Measurements from ENCODE around the gene PARVA. TPM values are rescaled to one million over a fixed set of nuclear protein-coding genes. Genes with fewer than 3 reads are reported as not detected.

Gene PARVA
- total RNA-seq, 3 donors from 2014 or later: 55.7 to 191 (median 57.1) TPM

DNA sequence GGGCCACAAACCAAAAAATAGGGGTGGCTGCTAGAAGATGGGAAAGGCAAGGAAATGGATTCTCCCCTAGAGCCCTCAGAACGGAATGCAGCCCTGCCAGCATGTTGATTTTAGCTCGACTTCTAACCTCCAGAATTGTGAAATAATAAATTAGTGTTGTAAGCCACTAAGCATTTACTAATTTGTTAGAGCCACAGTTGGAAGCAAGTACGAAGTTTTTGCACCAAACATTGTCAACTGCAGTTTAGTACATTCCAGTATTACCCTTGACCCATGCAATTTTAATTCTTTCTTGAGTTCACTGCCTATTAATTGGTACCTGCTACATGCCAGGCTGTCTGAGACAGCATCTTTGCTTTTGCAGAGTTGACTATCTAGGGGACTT is 32.2 kb downstream of the PARVA start:
- no peaks in the 10 kb centered on the region for H3K36me3 ChIP-seq (ENCODE audit: low read depth)
- ATAC-seq (no peak), DNase-seq (no peak)
- H3K4me3 ChIP-seq: no peak overlapping the region
- H3K4me1 ChIP-seq (ENCODE audit: low read depth): peaks cover 5% of the 10 kb centered on the region
- TF ChIP-seq, protein P1, sequence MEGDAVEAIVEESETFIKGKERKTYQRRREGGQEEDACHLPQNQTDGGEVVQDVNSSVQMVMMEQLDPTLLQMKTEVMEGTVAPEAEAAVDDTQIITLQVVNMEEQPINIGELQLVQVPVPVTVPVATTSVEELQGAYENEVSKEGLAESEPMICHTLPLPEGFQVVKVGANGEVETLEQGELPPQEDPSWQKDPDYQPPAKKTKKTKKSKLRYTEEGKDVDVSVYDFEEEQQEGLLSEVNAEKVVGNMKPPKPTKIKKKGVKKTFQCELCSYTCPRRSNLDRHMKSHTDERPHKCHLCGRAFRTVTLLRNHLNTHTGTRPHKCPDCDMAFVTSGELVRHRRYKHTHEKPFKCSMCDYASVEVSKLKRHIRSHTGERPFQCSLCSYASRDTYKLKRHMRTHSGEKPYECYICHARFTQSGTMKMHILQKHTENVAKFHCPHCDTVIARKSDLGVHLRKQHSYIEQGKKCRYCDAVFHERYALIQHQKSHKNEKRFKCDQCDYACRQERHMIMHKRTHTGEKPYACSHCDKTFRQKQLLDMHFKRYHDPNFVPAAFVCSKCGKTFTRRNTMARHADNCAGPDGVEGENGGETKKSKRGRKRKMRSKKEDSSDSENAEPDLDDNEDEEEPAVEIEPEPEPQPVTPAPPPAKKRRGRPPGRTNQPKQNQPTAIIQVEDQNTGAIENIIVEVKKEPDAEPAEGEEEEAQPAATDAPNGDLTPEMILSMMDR (IDR thresholded peaks at IDR 0.05): no peak
- intact Hi-C loops (cut with DNase I, micrococcal nuclease): loop anchor here in 1 of 2 donors (5.0 kb wide), 1 partner anchor 483 kb away; no protein-coding TSS in a partner anchor
- no peaks in the 10 kb centered on the region for H3K9me3 ChIP-seq

DNA sequence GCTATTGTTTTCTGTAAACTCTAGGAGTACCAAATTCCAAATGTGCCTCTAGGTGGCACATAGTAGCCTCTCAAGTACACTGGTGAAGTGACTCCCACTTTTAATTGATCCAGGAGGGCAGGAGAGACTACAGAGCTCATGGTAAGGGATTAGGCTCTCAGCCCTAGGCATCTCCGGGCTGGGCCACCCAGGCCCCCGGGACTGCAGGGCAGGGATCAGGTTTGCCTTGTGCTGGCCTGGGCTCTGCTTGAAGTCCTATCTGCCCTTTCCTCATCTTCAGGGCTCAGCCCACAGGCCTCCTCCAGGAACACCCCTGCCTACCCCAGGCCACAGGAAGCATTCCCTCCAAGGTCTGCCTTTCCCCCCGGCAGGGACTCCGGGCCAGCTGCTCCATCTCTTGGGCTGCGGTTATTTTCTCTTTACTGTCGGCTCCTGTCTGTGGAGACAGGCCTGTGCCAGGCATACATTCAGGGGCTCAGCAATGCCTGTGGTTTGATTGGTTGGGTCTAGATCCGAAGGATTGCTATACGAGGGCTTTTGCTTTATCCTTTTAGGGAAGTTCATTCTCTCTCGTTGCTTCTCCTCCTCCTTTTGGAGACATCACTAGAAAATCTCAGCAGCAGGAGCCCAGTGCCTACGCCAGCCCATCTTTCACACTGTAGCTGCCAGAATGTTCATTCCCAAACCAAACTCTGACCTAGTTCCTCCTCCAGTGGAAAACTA is 32.8 kb downstream of the PARVA start:
- ATAC-seq (peak; percentile 21), DNase-seq (no peak)
- intact Hi-C loops (cut with DNase I, micrococcal nuclease): loop anchor here in 1 of 2 donors (5.0 kb wide), 1 partner anchor 482 kb away; no protein-coding TSS in a partner anchor
- H3K4me1 ChIP-seq (ENCODE audit: low read depth): peaks cover 5% of the 10 kb centered on the region
- no peak overlapping the region for H3K4me3 ChIP-seq
- TF ChIP-seq, protein P1 (IDR thresholded peaks at IDR 0.05): no peak
- H3K9me3 ChIP-seq: no peaks in the 10 kb centered on the region
- H3K36me3 ChIP-seq (ENCODE audit: low read depth): no peaks in the 10 kb centered on the region

DNA sequence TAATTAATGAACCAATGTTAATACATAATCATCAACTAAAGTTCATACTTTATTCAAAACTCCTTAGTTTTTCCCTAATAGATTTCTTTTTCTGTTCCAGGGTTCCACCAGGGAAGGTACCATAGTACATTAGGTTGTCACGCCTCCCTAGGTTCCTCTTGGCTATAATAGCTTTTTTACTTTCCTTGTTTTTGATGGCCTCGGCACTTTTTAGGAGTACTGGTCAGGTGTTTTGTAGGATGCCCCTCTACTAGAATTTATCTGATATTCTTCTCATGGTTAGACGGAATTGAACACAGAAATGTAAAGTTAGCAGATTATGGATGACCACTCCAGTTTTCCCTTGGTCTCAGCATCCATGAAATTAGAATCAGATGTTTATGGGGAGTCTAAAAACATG is 34.0 kb downstream of the PARVA start:
- H3K4me3 ChIP-seq: no peak overlapping the region

DNA sequence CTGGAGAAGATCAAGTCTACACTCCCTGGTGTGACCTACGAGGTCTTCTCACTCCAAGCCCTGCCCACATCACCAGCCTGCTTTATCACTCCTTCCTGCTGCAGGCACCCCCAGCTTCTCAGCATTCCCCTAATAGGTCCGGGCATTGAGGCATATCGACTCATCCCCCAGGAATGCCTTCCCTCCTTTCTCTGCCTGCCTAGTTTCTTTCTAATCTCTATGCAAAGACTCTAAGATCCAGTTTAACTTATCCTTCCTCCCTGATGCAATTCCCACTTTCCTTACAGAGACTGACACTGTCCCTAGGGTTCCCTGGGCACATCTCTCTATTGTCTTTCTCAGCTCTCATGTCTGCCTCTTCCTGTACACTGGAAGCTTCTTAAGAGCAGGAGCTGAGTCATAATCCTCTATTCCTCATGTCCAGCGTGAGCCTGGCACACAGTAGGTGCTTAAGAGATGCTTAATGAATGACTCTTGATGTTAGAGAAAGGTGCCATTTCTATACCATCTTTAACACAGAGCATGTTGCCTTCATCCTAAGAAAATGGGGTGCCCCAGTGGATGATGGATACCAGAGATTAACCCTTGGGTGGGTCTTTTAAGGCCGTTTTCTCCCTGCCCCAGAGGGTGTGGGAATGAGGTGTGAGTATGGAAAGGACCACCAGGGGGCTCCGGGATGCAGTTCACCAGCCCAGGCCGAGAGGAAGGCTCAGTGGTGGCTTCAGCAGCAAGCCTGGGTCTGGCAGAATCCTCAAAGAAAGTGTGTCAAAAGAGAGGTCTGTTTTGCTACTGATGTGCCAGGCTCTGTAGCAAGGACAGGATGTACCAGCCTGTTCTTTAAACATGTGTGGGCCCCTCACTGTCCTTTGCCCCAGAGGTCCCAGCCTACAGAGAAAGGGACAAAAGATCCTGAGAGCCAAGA is 34.7 kb downstream of the PARVA start:
- DNase-seq (peak in 2 of 3 donors; percentile 59 to 65), ATAC-seq (peak; percentile 82)
- Histone ChIP-seq H3K4me1 (ENCODE audit: low read depth) (peaks cover 5% of the 10 kb centered on the region), H3K9me3 (no peaks in the 10 kb centered on the region), H3K36me3 (ENCODE audit: low read depth) (no peaks in the 10 kb centered on the region), H3K4me3 (no peak overlapping the region)
- intact Hi-C loops (cut with DNase I, micrococcal nuclease): loop anchor here in 1 of 2 donors (5.0 kb wide), 1 partner anchor 480 kb away; no protein-coding TSS in a partner anchor
- TF ChIP-seq, protein P1 (IDR thresholded peaks at IDR 0.05): peak; percentile 18

More for the DNA sequence above, 34.0 kb downstream of the PARVA start:
- no peak for DNase-seq
- Histone ChIP-seq H3K4me1 (ENCODE audit: low read depth) (peaks cover 5% of the 10 kb centered on the region), H3K9me3 (no peaks in the 10 kb centered on the region), H3K36me3 (ENCODE audit: low read depth) (no peaks in the 10 kb centered on the region)
- intact Hi-C loops (cut with DNase I, micrococcal nuclease): loop anchor here in 1 of 2 donors (5.0 kb wide), 1 partner anchor 481 kb away; no protein-coding TSS in a partner anchor
- TF ChIP-seq, protein P1 (IDR thresholded peaks at IDR 0.05): no peak
- ATAC-seq: no peak

DNA sequence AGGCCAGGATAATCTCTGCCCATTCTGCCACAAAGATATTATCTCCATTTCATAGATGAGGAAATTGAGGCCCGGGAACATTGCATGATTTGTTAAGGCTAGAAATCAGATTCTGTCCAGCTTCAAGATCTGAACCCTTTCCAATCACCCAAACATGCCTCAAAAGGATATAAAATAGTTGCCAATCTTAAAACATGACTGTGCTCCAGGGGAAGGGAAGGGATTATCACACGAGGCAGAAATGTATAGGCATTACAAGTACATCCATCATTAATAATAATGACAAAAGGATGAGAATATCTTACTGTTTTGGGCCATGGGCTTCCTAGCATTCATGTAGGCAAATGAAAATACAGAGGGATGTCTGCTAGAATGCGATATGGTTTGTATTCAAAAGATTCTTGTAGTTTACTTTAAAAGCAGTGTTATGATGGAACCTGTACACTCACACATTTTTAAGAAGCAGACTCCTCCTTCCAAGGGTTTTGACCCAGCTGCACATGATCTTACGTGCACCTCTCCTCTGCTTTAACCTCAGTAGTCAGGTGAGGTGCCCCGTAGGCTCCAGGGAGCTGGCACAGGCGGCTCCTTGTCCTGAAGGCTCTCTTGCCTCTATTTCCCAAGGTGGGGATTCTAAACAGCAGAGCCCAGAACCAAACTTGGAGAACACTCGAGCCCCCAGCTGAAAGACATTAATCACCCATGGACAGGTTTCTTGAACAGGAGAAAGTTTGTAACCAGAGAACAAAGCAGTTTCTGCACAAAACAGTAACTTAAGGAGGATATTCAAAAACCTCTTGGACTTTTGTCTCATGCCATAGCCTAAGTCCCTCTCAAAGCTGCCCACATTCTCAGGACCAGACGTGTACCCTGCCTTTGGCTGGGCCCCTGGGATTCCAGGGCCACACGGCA is 36.0 kb downstream of the PARVA start:
- ATAC-seq (no peak), DNase-seq (no peak)
- intact Hi-C loops (cut with DNase I, micrococcal nuclease): loop anchor here in 1 of 2 donors (5.0 kb wide), 1 partner anchor 479 kb away; no protein-coding TSS in a partner anchor

More for the DNA sequence above, 36.0 kb downstream of the PARVA start:
- no peaks in the 10 kb centered on the region for H3K36me3 ChIP-seq (ENCODE audit: low read depth)
- TF ChIP-seq, protein P1 (IDR thresholded peaks at IDR 0.05): no peak
- H3K4me3 ChIP-seq: no peak overlapping the region
- H3K4me1 ChIP-seq (ENCODE audit: low read depth): peaks cover 5% of the 10 kb centered on the region
- H3K9me3 ChIP-seq: no peaks in the 10 kb centered on the region
